Testis (tissue), 2 donors: Measurements from ENCODE around the gene RCHY1.

ENCODE experiments used
- CTCF ChIP-seq, 3 experiments: fragments of 450-650 bp in 2 of 3; fragments of 200-600 bp in 1 of 3; sonication (generic) in 1 of 3; IDR thresholded peaks; one replicate each; pipeline ENCODE4 v1.5.1; 2016 to 2019; ENCODE audit warnings: antibody characterized with exemption in 3 of 3, mild to moderate bottlenecking in 2 of 3, moderate library complexity in 1 of 3
- POLR2A ChIP-seq: fragments of 450-650 bp; IDR thresholded peaks from one replicate; pipeline ENCODE4 v1.6.1; 2017; ENCODE audit warnings: antibody characterized with exemption, mild to moderate bottlenecking, moderate library complexity

GRCh38 chr4:75525910-75526309 is 11.7 kb upstream of the RCHY1 start:
- TF ChIP-seq CTCF (IDR thresholded peaks at IDR 0.05) (no peak), POLR2A (no peak)
